ENCODE results near the gene XRN1.

Gene XRN1

DNA sequence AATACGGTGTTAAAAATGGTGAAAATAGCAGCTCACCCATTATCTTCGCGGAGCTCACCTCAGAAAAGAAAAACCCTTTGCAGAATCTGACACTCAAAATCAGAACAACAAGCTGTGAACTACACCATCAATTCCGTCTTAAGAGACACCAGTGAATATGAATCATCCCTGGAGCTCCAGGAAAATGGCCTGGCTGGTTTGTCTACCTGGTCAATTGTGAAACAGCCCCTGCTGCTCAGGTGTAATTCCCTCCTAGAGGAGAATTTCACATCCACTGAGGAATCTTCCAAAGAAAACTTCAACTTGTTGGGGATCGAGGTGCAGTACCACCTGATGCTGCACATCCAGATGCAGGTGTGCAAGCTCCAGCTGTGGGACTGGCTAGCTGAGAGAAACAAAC lies 3.0 kb upstream of the XRN1 start:
- H3K27ac ChIP-seq (ENCODE audit: low read depth, low read length) = no peak overlapping the region
- H3K36me3 ChIP-seq (ENCODE audit: low read length) = peaks cover 4% of the 10 kb centered on the region; the same call in 1 of the 2 replicates
- H3K79me2 ChIP-seq (ENCODE audit: insufficient read depth, low read length) = peaks cover 19% of the 10 kb centered on the region
- no peak overlapping the region for H3K4me2 ChIP-seq (ENCODE audit: low read depth, low read length, poor library complexity, severe bottlenecking)
- TF ChIP-seq, protein P1, sequence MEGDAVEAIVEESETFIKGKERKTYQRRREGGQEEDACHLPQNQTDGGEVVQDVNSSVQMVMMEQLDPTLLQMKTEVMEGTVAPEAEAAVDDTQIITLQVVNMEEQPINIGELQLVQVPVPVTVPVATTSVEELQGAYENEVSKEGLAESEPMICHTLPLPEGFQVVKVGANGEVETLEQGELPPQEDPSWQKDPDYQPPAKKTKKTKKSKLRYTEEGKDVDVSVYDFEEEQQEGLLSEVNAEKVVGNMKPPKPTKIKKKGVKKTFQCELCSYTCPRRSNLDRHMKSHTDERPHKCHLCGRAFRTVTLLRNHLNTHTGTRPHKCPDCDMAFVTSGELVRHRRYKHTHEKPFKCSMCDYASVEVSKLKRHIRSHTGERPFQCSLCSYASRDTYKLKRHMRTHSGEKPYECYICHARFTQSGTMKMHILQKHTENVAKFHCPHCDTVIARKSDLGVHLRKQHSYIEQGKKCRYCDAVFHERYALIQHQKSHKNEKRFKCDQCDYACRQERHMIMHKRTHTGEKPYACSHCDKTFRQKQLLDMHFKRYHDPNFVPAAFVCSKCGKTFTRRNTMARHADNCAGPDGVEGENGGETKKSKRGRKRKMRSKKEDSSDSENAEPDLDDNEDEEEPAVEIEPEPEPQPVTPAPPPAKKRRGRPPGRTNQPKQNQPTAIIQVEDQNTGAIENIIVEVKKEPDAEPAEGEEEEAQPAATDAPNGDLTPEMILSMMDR (IDR thresholded peaks at IDR 0.05; ENCODE audit: insufficient read depth, low read length, poor library complexity, severe bottlenecking) = no peak
- TF ChIP-seq EZH2phosphoT487 (conservative IDR thresholded peaks at IDR 0.05; ENCODE audit: low read length) = no peak
- H3K27me3 ChIP-seq (ENCODE audit: low read length) = no peaks in the 10 kb centered on the region
- H3K4me3 ChIP-seq (ENCODE audit: insufficient read depth, low read length, poor library complexity, severe bottlenecking) = no peak overlapping the region
- H3K9me3 ChIP-seq (ENCODE audit: insufficient read depth, low read length) = no peaks in the 10 kb centered on the region
- no peak overlapping the region for H2AFZ ChIP-seq (ENCODE audit: low read depth, low read length, severe bottlenecking)
- H3K9me2 ChIP-seq (replicated peaks; ENCODE audit: insufficient read depth, low read length) = no peaks in the 10 kb centered on the region
- H4K20me1 ChIP-seq (ENCODE audit: low read depth, low read length) = no peaks in the 10 kb centered on the region
- H3F3A ChIP-seq (ENCODE audit: insufficient read depth) = peaks cover 16% of the 10 kb centered on the region
- H3K9ac ChIP-seq (ENCODE audit: low read length) = no peak overlapping the region

DNA sequence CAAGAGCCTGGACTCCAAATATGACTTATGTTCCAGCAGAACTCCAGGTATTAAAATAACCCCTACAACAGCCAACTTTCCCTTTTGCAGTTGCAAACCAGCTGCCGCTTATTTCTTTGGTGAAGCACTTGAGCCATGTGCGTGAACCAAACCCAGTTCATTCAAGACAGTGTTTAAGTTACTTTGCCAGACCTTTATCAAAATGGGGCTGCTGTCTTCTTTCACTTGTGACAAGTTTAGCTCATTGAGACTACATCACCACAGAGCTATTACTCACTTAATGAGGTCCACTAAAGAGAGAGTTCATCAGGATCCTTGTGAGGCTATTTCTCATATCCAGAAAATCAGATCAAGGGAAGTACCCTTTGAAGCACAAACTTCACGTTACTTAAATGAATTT lies 2.4 kb upstream of the XRN1 start:
- Histone ChIP-seq H3F3A (ENCODE audit: insufficient read depth) (peaks cover 16% of the 10 kb centered on the region), H3K27ac (ENCODE audit: low read depth, low read length) (no peak overlapping the region), H3K27me3 (ENCODE audit: low read length) (no peaks in the 10 kb centered on the region), H3K36me3 (ENCODE audit: low read length) (no peaks in the 10 kb centered on the region), H3K9me2 (replicated peaks; ENCODE audit: insufficient read depth, low read length) (no peaks in the 10 kb centered on the region), H3K4me3 (ENCODE audit: insufficient read depth, low read length, poor library complexity, severe bottlenecking) (no peak overlapping the region), H4K20me1 (ENCODE audit: low read depth, low read length) (no peaks in the 10 kb centered on the region), H3K4me2 (ENCODE audit: low read depth, low read length, poor library complexity, severe bottlenecking) (no peak overlapping the region), H2AFZ (ENCODE audit: low read depth, low read length, severe bottlenecking) (no peak overlapping the region), H3K9ac (ENCODE audit: low read length) (no peak overlapping the region), H3K9me3 (ENCODE audit: insufficient read depth, low read length) (no peaks in the 10 kb centered on the region), H3K79me2 (ENCODE audit: insufficient read depth, low read length) (peaks cover 26% of the 10 kb centered on the region)
- no peak for TF ChIP-seq EZH2phosphoT487 (conservative IDR thresholded peaks at IDR 0.05; ENCODE audit: low read length)
- TF ChIP-seq, protein P1 (IDR thresholded peaks at IDR 0.05; ENCODE audit: insufficient read depth, low read length, poor library complexity, severe bottlenecking) = no peak

DNA sequence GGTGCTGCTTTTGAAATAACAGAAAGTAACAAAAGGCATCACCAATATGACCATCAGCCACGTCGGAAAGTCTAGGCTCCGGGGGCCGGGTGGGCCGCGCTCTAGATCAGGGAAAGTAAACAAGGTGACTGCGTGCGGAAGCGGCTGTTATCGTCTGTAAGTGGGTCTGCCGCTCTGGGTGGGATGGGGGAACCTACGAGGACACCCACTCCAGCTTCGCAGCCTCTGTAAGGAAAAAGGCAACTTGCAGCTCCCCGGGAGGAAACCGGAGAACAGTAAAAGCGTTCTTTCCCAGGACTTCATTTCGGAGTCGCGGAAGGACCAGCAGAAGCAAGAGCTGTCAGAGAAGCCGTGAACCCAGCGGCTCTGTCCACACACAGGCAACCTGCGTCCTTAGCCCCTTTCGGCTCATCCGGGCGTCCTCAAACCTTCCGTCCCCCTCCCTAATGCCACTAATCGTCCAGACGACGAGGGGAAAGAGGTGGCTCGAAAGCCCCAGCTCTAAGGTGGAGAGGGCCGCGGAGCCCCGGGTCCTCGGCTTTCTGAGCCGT lies 461 bp downstream of the XRN1 start:
- Histone ChIP-seq H3K9ac (ENCODE audit: low read length) (peak overlapping the region; percentile 96), H4K20me1 (ENCODE audit: low read depth, low read length) (no peaks in the 10 kb centered on the region), H3K9me3 (ENCODE audit: insufficient read depth, low read length) (no peaks in the 10 kb centered on the region), H3K9me2 (replicated peaks; ENCODE audit: insufficient read depth, low read length) (no peaks in the 10 kb centered on the region), H3F3A (ENCODE audit: insufficient read depth) (peaks cover 16% of the 10 kb centered on the region), H3K4me2 (ENCODE audit: low read depth, low read length, poor library complexity, severe bottlenecking) (peak overlapping the region; percentile 96), H3K4me3 (ENCODE audit: insufficient read depth, low read length, poor library complexity, severe bottlenecking) (peak overlapping the region; percentile 100), H3K79me2 (ENCODE audit: insufficient read depth, low read length) (peaks cover 48% of the 10 kb centered on the region), H3K27ac (ENCODE audit: low read depth, low read length) (peak overlapping the region; percentile 54), H2AFZ (ENCODE audit: low read depth, low read length, severe bottlenecking) (peak overlapping the region; percentile 93), H3K36me3 (ENCODE audit: low read length) (no peaks in the 10 kb centered on the region), H3K27me3 (ENCODE audit: low read length) (no peaks in the 10 kb centered on the region)
- TF ChIP-seq, protein P1 (IDR thresholded peaks at IDR 0.05; ENCODE audit: insufficient read depth, low read length, poor library complexity, severe bottlenecking) = no peak
- no peak for TF ChIP-seq EZH2phosphoT487 (conservative IDR thresholded peaks at IDR 0.05; ENCODE audit: low read length)

All from SU-DHL-6 (cell line).